DMS79 treated with DMSO at 0.1 percent for 48 hours (cell line): ENCODE measurements around the gene JPH4.

Experiments used
- DNase-seq: peaks from one replicate; lab custom pipeline; 2025; lab: John Stamatoyannopoulos, UW

The JPH4 gene

GRCh38 chr14:23579739-23580138 lies 1.1 kb upstream of the JPH4 start:
- DNase-seq, result no peak

- DNase-seq, result no peak
These were observed 681 bp upstream of the JPH4 start for GRCh38 chr14:23579311-23579630.

- no peak for DNase-seq
These were observed 739 bp downstream of the JPH4 start for GRCh38 chr14:23577710-23578392.

GRCh38 chr14:23577004-23577681 lies 1.4 kb downstream of the JPH4 start:
- DNase-seq, result peak; percentile 30

GRCh38 chr14:23573384-23574015 lies 5.1 kb downstream of the JPH4 start:
- DNase-seq, result peak; percentile 80

GRCh38 chr14:23572836-23573235 lies 5.8 kb downstream of the JPH4 start:
- DNase-seq, result no peak

- DNase-seq, result no peak
These were observed 6.1 kb downstream of the JPH4 start for GRCh38 chr14:23572524-23572828.

- DNase-seq, result no peak
These were observed 6.7 kb downstream of the JPH4 start for GRCh38 chr14:23571701-23572523.

GRCh38 chr14:23570806-23571483 lies 7.6 kb downstream of the JPH4 start:
- DNase-seq, result no peak

GRCh38 chr14:23569443-23570151 lies 9.0 kb downstream of the JPH4 start:
- no peak for DNase-seq

- no peak for DNase-seq
These were observed 9.8 kb downstream of the JPH4 start for GRCh38 chr14:23568600-23569331.

GRCh38 chr14:23568021-23568599 lies 10.5 kb downstream of the JPH4 start:
- DNase-seq, result no peak

- DNase-seq, result peak; percentile 96
These were observed 11.2 kb downstream of the JPH4 start, which contains the start of gene AP1G2 for GRCh38 chr14:23567186-23568020. AP1G2 (minus strand) TSS chr14:23567791; CDS start chr14:23567314, 477 bp downstream.

- DNase-seq, result no peak
These were observed 11.8 kb downstream of the JPH4 start for GRCh38 chr14:23566778-23567185.

- DNase-seq, result no peak
These were observed 12.3 kb downstream of the JPH4 start for GRCh38 chr14:23566112-23566777.

- DNase-seq, result no peak
These were observed 13.0 kb downstream of the JPH4 start for GRCh38 chr14:23565626-23566025.

GRCh38 chr14:23564876-23565275 lies 13.7 kb downstream of the JPH4 start:
- no peak for DNase-seq

- no peak for DNase-seq
These were observed 14.3 kb downstream of the JPH4 start for GRCh38 chr14:23564181-23564812.
